OCI-LY7 (cell line): ENCODE measurements around the gene P3H2.

ENCODE experiments used
- EZH2phosphoT487 ChIP-seq: fragments of 200-600 bp; sonication (generic); IDR thresholded peaks from 2 replicates; pipeline ENCODE4 v1.6.1; 2018; ENCODE audit warnings: low read depth, borderline replicate concordance, mild to moderate bottlenecking, mixed run types, antibody characterized with exemption, low read length, moderate library complexity, mixed read lengths
- TF ChIP-seq, protein P1 (sequence below): fragments of 200-600 bp; sonication (generic); conservative IDR thresholded peaks from 2 replicates; pipeline ENCODE4 v1.5.1; 2014; ENCODE audit warnings: mild to moderate bottlenecking, antibody characterized with exemption, low read length, moderate library complexity, mixed read lengths

DNA sequence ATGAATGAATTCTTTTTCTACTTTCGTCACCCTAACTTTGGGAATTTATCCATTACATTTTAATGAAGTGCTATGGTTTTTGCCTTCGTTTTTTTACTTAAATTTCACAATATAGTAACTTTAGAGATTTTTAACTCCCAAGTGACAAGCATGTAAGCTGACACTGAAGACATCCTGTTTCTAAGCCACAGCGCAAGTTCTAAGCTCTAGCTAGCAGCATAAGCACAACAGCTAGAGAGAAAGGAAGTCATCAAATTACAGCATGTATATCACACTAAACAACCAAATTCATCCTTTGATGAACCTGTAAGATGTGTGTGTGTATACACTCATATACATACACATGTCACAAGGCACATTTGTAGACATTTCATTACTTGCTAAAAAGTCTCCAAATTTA lies 119.3 kb downstream of the P3H2 start:
- TF ChIP-seq, protein P1, sequence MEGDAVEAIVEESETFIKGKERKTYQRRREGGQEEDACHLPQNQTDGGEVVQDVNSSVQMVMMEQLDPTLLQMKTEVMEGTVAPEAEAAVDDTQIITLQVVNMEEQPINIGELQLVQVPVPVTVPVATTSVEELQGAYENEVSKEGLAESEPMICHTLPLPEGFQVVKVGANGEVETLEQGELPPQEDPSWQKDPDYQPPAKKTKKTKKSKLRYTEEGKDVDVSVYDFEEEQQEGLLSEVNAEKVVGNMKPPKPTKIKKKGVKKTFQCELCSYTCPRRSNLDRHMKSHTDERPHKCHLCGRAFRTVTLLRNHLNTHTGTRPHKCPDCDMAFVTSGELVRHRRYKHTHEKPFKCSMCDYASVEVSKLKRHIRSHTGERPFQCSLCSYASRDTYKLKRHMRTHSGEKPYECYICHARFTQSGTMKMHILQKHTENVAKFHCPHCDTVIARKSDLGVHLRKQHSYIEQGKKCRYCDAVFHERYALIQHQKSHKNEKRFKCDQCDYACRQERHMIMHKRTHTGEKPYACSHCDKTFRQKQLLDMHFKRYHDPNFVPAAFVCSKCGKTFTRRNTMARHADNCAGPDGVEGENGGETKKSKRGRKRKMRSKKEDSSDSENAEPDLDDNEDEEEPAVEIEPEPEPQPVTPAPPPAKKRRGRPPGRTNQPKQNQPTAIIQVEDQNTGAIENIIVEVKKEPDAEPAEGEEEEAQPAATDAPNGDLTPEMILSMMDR: no peak
- no peak for TF ChIP-seq EZH2phosphoT487
